Measurements from ENCODE around the gene SREBF1.

GRCh38 chr17:17762744-17763105 is 74.1 kb downstream of the SREBF1 start:
- no peak for TF ChIP-seq CTCF (conservative IDR thresholded peaks at IDR 0.05; ENCODE audit: low read length)
- no peak for TF ChIP-seq EZH2phosphoT487 (IDR thresholded peaks at IDR 0.05; ENCODE audit: borderline replicate concordance)
